Activated CD4-positive, alpha-beta T cell treated with anti-CD3 and anti-CD28 coated beads, Interleukin-2, Interleukin-6, amounts not matched to agents 100 ng/mL and 50 ng/mL, durations not matched to agents 16 hours and 8 hours (primary cell): ENCODE data around the gene DOCK9.
A peak's percentile ranks its signal among the peaks of the same experiment; 100 is the strongest.

ENCODE experiments used
- DNase-seq: peaks from one replicate; pipeline ENCODE4 v3.0.0-alpha.2; 2020

DOCK9 gene

DNA sequence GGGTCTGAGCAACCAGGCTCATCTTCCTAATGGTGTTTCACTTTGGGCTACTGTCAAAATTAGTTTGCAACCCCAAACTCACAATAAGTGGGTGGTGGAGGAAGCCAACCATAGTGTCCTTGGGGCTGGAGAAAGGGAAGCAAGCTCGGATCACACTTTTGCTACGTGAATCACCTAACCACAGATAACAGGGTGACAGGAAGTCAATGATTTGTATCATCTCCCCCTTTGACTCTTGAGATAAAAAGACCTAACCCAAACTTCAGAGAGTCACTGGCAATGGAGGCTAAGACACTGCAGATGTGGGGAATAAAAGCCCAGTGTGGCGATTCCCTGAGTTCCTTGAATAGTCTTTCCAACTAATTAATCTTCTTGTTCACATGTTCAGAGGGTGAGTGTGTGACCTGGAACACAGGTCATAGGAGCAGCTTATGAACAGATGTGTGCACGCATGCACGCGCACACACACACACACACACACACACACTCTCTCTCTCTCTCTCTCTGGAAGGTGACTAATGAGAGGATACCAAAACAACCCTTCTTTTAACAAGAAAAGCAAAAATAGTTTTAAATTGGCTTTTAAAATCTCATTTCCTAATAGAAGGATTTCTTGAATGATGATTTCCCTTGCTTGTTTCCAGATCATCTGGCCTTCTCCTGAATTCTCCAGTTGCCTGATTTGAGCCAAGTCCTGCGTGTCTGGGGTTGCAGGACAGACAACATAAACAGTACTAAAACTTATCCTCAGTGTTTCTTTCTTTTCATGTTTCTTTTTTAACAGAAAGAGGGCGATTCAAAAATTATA lies 21.2 kb upstream of the DOCK9 start:
- DNase-seq = peak; percentile 64

- DNase-seq = no peak
Measured at GRCh38 chr13:98997738-98998641, 20.1 kb upstream of the DOCK9 start.

- DNase-seq = no peak
Measured at GRCh38 chr13:98997011-98997730, 19.3 kb upstream of the DOCK9 start.

GRCh38 chr13:98996046-98996445 lies 18.2 kb upstream of the DOCK9 start:
- DNase-seq = no peak

DNA sequence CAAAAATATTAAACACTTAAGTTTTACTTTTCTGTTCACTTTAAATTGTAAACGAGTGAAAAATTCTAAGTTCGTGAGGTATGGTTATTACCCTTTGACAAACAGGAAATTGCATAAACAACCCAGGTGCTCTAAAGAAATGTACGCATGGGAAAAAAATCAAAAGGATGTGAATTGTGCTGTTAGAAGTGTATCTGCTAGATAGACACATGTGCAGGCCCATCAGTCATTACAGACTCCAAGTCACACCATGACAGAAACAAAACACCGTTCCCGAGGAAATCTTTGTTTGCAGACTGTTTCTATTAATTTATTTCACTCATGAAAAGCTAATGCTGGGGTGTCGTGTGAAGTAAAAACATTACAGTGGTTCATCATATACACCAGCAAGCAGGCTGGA lies 17.0 kb upstream of the DOCK9 start:
- DNase-seq = no peak

DNA sequence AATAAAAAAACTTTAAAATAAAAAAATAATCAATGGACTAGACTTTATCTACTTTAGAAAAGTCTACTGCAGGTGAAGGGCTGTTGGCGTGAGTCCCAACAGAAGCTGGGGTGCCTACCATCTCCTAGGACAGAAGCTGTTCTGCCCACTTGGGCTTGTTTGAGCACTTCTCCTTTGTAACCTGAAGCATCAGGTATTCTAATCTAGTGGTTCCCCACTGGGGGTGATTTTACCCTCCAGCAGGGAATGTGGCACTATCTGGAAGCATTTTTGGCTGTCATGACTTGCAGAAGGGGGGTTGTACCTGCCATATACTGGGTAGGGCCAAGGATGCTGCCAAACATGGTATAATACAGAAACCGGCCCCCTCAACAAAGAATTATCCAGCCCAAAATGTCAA lies 16.2 kb upstream of the DOCK9 start:
- DNase-seq = no peak

GRCh38 chr13:98992355-98992754 lies 14.5 kb upstream of the DOCK9 start:
- no peak for DNase-seq

DNA sequence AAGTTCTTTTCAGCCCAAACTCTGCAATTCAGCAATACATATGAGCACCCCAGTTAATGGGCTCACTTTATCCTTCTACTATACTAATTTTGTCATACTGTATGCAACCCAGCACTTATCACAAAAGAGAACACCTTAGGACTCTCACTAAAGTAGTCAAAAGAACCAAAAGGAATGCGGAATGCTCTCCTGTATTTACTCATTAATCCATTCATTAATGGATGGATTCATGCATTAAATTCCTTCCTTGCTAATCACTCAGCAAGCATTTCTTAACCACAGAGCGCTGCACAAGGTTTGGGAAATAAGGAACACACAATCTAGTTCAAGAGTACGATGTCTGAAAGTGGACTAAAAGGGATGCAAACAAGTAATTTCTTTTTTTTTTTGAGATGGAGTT lies 12.8 kb upstream of the DOCK9 start:
- no peak for DNase-seq

GRCh38 chr13:98989469-98990235 lies 11.8 kb upstream of the DOCK9 start:
- DNase-seq = peak; percentile 21

DNA sequence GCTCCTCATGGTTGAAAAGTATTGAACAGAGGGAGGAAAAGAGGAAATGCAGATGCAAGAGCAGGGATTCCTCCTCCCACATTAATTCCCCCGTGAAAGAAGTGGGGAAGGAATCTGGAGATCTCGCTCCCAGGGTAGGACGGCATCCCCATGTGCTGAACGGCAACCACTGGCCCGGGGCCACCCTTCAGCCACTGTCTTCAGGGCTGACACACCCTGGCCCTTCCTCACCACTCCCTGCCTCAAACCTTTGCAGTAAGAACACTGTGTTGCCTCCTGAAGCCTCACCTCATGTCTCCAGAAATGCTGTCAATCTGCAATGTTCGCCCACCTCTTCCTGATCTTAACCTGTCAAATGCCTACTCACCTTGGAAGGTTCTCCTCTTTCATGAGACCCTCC lies 10.9 kb upstream of the DOCK9 start:
- no peak for DNase-seq

DNA sequence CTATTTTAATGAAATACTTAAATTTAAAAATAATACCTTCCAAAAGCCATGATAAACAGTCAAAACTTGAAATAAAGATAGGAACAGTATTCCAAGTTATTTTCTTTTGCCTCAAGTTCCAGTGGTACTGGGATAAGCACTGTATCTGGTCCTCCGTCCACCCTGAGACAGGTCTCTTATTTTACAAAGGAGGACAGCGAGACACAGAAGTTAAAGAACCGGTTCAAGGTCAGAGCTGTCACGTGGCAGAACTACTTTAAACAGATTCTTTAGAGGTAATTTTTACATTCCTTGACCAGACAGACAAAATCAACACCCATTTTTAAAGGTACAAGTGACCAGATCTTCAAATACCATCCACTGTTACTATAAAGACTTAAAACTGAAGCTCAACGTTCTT lies 10.4 kb upstream of the DOCK9 start:
- no peak for DNase-seq

- no peak for DNase-seq
Measured at GRCh38 chr13:98987275-98987674, 9.4 kb upstream of the DOCK9 start.

GRCh38 chr13:98986226-98986846 lies 8.5 kb upstream of the DOCK9 start:
- no peak for DNase-seq

DNA sequence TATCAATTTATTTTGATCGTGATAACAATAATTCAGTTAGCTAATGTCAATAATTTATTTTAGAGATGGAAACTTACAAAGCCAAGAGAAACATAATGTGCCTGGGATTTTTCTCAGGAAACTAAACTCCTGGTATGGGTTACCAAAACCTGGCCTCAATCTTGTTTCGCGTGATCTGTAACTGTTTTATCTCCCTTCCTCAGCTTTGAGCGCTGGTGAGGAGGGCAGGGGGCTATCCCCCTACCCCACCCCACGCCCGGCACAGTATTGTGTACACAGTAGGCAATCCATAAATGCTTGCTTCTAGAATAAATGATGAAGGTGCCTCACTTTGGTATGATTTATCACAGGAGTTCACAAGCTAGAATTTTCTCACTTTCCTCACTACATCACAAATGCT lies 7.7 kb upstream of the DOCK9 start:
- DNase-seq = no peak

DNA sequence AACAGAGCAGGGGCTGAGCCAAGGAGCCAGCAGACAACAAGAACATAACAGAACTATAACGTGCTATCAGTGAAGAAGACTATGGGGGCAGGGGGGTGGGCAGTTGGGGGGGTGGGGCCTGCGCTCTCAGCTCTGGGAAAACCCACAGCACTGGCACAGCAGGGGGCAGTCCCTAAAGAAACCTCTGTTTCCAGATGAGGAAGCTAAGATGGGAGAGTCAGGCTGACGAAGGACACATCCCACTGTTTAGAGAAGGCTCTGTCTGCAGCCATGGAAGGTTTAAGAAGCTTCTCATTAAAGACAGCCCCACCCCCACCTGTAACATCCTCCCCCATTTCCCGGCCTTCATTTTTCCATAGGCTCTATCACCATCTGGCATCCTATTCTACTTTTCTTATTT lies 7.1 kb upstream of the DOCK9 start:
- no peak for DNase-seq

DNA sequence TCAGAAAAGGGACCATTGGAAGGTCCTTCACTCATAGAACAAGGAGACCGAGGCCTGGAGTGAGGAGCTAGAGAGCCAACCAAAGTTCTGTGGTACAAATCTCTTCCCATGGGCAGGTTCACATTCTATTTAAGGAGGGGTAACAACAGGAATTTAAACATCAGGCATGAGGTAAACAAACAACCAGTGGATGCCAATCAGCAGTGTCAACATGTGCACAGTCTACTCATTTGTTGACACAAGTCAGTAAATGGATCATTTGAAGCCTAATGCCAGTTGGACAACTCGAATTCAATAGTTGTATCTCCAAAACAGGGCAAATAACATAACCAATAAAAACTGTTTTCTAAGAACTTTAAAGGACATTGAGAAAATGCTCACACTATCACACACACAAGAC lies 6.3 kb upstream of the DOCK9 start:
- no peak for DNase-seq

DNA sequence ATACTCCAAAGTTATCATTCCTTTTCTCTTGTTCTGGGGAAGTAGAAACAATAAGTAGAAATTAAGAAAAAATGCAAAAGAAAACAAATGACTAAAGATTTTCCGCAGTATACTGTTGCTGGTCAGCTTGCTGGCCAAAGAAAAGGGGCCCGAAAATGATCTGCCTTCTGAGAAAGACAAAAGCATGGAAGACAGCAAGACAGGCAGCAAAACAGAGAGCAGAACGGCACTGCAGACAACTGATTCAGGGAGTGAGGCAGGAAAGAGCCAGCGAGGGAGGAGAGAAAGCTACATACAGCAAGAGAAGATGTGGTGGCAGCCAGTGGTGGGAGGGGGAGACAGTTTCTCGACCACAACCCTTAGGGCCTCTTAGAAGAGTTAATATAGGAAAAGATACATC lies 5.3 kb upstream of the DOCK9 start:
- DNase-seq = no peak

DNA sequence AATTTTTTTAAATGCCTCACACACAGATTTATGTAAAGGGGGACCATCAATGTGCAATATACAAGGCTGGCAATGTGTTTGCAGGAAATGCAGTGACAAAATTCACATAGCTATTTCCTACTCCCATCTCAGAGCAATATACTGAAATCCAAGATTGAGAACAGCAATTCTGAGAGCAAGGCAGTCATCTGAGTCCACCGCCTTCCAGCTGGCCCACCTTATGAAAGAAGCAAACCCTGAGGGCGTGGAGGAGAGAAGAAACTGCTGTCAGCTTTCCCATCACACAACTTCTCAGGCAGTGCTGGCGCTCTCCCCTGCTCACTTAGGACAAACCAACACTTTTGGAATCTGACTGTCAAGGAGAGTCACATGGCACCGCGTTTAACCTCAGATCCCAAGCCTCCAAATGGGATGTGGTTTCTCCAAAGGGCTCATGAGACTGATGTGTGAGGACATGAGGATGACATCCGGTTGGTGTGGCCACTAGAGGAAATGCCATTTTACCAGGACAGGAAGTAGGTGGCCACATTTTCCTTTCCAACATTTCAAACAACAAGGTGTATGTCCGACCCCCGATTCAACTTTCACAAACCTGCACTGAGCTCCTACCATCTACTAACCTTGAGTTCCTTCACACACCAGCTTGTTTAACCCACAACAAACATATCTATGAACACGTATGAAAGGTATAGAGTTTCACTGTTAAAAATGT lies 3.7 kb upstream of the DOCK9 start:
- DNase-seq = no peak

DNA sequence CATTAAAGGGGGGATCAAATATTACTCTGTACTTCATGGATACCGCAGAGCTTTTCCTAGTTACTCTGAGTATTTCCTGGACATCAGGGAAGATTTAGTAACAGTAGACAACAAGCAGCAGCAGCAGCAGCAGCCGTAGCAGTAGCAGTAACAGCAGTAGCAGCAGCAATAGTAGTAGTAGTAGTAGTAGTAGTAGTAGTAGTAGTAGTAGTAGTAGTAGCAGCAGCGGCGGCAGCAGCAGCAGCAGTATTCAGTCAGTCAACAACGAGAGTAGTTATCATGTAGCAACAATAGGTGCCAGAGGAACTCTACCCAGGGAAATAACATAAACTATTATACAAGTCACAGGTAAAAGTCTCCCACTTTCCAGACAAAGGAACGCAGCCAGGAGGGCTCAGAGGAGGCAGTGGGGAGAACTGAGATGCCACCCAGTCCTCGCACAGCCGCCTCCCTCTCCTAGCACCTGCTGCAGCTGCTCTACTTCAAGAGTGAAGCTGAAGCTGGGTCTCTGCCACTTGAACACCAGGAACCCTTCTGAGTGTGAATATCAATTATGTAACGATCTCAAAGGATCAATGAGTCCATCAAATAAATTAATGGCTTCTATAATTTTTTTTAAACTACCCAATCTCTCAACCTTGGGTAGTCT lies 1.3 kb upstream of the DOCK9 start:
- DNase-seq = no peak

DNA sequence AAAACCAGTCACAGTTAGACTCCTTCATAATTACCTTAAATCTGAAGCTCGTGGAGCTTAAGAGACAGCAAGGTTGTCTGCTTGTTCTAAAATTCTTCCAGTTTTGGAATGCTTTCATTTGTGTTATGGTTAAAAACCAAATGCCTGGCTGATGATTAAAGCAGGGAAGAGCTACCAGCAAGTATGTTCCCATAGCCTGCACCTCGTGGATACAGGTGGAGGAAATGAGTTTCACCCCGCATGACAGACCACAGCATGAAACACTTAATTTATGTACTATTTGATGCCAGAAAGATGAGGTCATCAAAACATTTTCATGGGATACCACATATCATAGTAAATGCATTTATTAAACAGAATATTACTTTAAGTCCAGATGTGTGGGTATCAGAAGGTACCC lies 416 bp upstream of the DOCK9 start:
- DNase-seq = no peak

DNA sequence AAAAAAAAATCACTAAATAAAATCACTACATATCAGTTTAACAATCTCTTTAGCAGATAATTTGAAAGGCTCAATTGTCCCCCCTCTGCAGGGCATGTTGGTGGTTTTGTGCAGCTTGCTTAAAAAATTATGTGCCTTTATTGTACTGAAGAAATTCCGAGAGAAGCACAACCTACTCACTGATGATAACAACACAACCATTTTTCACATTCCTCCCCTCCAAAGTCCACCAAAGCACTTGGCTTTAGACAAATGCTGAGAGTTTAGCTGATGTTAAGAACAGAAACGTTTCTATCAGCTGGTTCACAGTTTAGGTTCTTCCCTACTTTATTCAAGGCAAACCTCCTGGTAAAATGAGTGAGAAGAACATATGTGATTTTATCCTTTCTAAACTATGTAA lies 923 bp downstream of the DOCK9 start:
- no peak for DNase-seq
